Fibroblast of skin of scalp (primary cell): ENCODE data around the gene LRRC70. TPM values are rescaled to one million over a fixed set of nuclear protein-coding genes. Genes with fewer than 3 reads are reported as not detected.
"Not testable (repeated sequence)": the region's sequence is repeated elsewhere in the genome, so short reads cannot be mapped to it uniquely, and the experiment has no call there.

ENCODE experiments used
- DNase-seq: peaks from one replicate; pipeline ENCODE4 v3.0.0-alpha.2; 2013
- polyA plus RNA-seq, 2 experiments: library from polyadenylated mRNA; unstranded; fragments of 120-200 nt; gene quantifications; one replicate each; pipeline ENCODE4 v1.2.1, GENCODE V29; 2013; ENCODE audit not compliant: insufficient read length in 2 of 2

LRRC70 gene, protein sequence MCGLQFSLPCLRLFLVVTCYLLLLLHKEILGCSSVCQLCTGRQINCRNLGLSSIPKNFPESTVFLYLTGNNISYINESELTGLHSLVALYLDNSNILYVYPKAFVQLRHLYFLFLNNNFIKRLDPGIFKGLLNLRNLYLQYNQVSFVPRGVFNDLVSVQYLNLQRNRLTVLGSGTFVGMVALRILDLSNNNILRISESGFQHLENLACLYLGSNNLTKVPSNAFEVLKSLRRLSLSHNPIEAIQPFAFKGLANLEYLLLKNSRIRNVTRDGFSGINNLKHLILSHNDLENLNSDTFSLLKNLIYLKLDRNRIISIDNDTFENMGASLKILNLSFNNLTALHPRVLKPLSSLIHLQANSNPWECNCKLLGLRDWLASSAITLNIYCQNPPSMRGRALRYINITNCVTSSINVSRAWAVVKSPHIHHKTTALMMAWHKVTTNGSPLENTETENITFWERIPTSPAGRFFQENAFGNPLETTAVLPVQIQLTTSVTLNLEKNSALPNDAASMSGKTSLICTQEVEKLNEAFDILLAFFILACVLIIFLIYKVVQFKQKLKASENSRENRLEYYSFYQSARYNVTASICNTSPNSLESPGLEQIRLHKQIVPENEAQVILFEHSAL
- polyA plus RNA-seq (2013, experiment 1 of 2; ENCODE audit: insufficient read length), result 0.16 TPM
- 0.28 TPM for polyA plus RNA-seq (2013, experiment 2 of 2; ENCODE audit: insufficient read length)

- peak; percentile 25 for DNase-seq
Measured at GRCh38 chr5:62578540-62578939, at the start of gene LRRC70. Gene LRRC70 (plus strand): TSS chr5:62578819. CDS start chr5:62579439, 620 bp downstream.

- no peak for DNase-seq
Measured at GRCh38 chr5:62533597-62533996, 45.0 kb upstream of the LRRC70 start.

DNA sequence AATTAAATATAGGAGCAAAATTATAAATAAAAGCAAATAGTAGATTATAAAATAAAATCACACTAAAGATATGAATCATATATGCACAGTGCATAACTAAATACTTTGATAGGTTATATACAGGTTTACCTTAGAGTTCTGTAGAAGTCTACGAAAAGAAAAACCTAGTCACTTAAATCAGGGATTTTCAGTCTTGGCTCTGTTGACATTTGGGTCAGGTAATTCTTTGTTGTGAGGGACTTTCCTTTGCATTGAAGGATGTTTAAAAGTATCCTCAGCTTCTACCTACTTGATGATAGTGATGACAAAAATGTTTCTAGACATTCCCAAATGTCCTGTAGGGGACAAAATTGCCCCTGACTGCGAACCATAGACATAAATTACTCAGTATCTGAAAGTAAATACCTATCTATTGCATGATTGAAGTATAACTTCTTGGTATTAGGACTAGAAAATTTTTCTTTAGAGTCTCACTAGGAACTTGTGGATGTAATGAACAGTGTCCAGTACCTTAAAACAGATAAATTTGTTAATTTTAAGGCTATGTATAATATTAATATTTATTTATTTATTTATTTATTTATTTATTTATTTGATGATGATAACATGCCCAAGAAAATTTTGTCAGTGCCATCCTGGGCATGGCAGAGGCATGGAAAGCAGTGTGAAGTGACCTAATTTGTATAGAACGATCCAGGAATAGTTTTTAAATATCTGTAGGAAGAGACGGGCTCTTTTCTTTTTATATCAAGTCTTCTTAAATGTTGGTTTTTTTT, 44.0 kb upstream of the LRRC70 start:
- DNase-seq, result no peak

GRCh38 chr5:62536232-62536631, 42.4 kb upstream of the LRRC70 start:
- no peak for DNase-seq

GRCh38 chr5:62536783-62537182, 41.8 kb upstream of the LRRC70 start:
- DNase-seq, result no peak

DNA sequence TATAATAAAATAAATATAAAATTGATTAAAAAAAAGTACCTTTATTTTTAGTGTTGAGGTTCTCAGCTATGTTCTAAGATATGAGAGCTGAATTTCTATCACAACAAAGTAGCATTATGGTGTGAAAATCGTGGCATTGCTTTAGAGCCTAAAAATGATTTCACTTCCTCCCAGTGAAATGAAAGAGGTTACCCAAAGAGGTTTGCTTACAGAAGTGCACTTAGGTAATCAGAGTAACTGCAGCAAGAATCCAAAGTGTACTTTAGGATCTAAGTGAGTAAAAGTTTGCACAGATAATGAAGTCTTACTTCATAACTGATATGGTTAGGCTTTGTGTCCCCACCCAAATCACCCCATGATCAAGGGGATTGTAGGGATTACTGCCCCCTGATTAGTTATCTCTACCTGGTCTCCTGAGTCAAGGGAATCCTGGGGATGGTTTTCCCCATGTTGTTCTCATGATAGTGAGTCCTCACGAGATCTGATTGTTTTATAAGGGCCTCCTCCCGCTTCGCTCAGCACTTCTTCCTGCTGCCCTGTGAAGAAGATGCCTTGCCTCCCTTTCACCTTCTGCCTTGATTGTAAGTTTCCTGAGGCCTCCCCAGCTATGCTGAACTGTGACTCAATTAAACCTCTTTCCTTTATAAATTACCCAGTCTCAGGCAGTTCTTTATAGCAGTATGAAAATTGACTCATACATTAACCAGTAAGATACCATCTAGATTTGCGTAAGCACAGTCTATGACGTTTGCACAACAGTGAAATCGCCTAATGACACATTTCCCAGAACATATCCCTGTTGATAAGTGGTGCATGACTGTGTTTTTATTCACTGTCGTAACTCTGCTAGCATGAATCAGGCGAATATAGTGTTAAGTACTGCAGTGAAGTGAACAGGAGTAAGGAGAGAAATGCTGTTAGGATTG, 40.3 kb upstream of the LRRC70 start:
- peak; percentile 17 for DNase-seq

- DNase-seq, result no peak
Measured at GRCh38 chr5:62542720-62543119, 35.9 kb upstream of the LRRC70 start.

DNA sequence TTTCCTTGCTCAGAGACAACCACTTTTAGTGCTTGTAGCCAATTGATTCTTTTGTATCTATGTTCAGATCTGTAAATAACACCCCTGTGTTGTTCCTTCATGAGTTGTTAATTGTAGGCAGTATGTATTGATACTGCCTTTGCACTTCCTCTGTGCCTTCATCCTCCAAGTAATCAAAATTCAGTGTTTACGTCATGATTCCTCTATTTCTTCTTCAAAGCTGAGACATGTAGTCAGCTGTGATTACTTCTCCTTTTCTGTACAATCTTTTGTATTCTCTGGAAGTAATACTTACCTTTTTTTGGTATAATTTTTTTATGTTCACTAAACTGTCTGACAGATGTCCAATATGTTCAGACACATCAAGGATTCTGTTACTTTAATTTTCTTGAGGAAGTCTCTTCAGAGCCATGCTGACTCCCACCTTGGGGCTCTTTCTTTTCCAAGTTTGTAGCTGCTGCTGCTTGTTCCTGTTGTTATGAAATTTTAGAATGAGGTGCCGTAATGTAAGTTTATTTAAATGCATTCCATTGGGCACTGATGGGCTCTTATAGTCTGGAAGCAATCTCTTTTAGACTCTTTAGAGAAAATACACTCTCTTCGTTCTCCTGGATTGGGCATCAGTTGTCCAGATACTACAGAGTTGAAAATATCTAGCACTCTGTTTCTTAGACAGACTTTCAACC, 30.5 kb upstream of the LRRC70 start:
- no peak for DNase-seq

DNA sequence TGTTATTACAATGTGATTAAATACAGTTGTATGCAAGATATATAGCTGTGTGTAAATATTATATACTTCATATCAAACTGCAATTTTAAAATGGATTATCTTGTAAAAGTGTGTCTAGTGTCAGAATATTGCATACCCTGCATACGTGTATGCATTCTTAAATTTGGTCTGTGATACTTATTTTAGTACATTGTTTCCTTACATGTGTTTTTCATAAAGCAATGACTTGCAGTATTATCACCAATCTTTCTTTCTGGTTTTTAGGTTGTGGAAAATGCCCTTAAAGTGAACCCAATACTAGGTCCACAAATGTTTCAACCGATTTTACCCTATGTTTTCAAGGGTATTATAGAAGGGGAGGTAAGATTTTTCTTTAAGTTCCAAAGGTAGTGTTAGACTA, 28.5 kb upstream of the LRRC70 start:
- no peak for DNase-seq

DNA sequence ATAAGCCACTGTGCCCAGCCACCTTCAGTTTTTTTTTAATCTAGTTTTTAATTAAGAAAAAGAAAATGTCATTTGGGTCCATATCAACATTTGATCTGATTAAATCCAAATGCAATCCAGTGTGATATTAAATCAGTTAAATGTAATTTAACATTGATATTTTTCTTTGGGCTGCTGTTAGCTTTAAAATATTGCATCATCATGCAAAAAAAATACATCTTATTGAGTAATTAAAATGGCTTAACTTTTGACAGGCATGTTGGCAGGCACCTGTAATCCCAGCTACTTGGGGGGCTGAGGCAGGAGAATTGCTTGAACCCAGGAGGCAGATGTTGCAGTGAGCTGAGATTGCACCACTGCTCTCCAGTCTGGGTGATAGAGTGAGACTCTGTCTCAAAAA, 22.7 kb upstream of the LRRC70 start:
- DNase-seq, result no peak

- DNase-seq, result no peak
Measured at GRCh38 chr5:62558941-62559340, 19.7 kb upstream of the LRRC70 start.

- DNase-seq, result no peak
Measured at GRCh38 chr5:62560786-62561185, 17.8 kb upstream of the LRRC70 start.

GRCh38 chr5:62561896-62562295, 16.7 kb upstream of the LRRC70 start:
- no peak for DNase-seq

DNA sequence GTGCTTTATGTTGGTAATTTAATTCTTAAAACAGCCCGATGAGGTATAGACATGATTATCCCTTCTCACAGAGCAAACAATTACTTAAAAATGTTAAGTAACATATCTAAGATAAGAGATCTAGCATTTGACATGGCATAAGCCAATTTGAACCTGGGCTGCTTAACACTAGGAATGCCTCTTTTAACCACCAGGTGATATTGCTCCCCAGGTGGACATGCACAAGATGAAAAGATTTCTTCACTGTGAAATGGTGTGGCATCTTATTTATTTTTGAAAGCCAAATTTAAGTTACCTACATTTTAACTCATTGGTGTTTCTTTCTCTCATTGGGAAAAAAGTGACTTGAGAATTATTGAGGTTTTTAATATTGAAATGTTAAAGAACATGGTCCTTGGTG, 15.8 kb upstream of the LRRC70 start:
- DNase-seq, result no peak

DNA sequence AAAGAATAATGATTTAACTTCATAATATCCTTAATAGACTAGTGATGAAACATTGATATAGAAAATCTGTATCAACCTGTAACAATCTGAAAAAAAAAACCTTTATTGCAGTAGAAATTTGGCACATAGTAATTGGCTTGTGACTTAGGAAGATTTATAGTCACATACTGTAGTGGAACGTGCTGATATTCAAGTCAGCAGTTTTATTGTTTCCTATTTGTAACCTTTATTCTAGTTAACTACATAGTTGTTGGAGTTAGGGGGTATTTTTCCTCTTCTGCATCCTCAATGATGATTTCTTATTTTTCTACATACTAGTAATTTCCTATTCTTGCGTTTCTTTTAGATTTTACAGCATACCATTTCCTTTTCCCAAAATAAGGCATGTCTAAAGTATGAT, 14.5 kb upstream of the LRRC70 start:
- DNase-seq, result no peak

- not testable (repeated sequence) for DNase-seq
Measured at GRCh38 chr5:62565740-62566139, 12.9 kb upstream of the LRRC70 start.

DNA sequence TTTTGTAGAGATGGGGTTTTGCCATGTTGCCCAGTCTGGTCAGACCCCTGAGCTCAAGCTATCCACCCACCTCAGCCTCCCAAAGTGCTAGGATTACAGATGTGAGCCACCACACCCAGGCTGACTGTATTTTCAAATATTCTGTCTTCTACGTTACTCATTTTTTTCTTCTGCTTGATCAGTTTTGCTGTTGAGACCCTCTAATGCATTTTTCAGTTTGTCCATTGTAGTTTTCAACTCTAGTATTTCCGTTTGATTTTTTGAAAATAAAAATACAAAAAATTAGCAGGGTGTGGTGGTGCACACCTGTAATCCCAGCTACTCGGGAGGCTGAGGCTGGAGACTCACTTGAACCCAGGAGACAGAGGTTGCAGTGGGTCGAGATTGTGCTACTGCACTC, 10.5 kb upstream of the LRRC70 start:
- DNase-seq, result no peak

DNA sequence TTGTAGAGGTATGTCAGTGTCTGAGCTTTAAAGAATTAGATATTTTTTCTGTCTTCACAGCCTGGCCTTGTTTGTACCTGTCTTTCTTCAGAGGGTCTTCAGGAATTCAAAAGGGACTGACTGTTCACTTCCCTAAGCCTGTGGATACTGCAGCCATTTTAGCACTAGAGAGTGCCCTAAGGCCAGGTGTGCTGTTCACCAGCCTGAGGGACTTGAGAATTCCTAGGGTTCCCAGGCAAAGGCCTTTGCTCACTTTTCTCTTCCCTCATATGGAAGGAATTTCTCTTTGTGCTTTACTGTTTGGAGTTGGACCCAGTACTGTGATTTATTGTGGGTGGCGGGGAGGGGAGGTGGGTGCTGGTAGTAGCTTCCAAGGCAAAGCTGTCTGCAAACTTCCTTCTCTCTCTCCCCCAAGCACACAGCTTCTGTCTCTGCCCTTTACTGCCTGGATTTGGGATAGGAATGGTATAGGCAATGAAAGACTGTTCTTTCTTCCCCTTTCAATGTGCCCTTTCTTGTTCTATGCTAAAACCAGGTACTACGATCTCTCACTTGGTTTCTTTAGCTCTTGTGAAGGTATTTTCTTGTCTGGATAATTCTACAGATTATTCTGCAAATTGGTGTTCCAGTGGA, 9.7 kb upstream of the LRRC70 start:
- no peak for DNase-seq

GRCh38 chr5:62569470-62569869, 9.1 kb upstream of the LRRC70 start:
- DNase-seq, result no peak

- DNase-seq, result no peak
Measured at GRCh38 chr5:62572918-62573514, 5.6 kb upstream of the LRRC70 start.

GRCh38 chr5:62574599-62574998, 4.0 kb upstream of the LRRC70 start:
- no peak for DNase-seq
